NCI-H460 (cell line): ENCODE results near the gene VSTM2L. TPM values are rescaled to one million over a fixed set of nuclear protein-coding genes. Genes with fewer than 3 reads are reported as not detected.
"Not testable (repeated sequence)": the region's sequence is repeated elsewhere in the genome, so short reads cannot be mapped to it uniquely, and the experiment has no call there.

Experiments
- DNase-seq: peaks from one replicate; pipeline ENCODE4 v3.0.0-alpha.2; 2016; ENCODE audit warnings: low read depth; ENCODE audit errors: extremely low read depth
- polyA plus RNA-seq: library from polyadenylated mRNA; depleted of rRNA; stranded (reverse); fragments of >200 nt; gene quantifications from 2 replicates; pipeline ENCODE4 v1.2.3, GENCODE V29; 2014; cell fraction: nucleus; rRNA removed
- total RNA-seq: library from RNA; depleted of rRNA; stranded (reverse); fragments of >200 nt; shearing (Covaris generic); gene quantifications from 2 replicates; pipeline ENCODE4 v1.2.3, GENCODE V29; 2014; rRNA removed

The VSTM2L gene, protein sequence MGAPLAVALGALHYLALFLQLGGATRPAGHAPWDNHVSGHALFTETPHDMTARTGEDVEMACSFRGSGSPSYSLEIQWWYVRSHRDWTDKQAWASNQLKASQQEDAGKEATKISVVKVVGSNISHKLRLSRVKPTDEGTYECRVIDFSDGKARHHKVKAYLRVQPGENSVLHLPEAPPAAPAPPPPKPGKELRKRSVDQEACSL
- total RNA-seq, result not detected in 2 replicates
- polyA plus RNA-seq, result not detected in 2 replicates

DNA sequence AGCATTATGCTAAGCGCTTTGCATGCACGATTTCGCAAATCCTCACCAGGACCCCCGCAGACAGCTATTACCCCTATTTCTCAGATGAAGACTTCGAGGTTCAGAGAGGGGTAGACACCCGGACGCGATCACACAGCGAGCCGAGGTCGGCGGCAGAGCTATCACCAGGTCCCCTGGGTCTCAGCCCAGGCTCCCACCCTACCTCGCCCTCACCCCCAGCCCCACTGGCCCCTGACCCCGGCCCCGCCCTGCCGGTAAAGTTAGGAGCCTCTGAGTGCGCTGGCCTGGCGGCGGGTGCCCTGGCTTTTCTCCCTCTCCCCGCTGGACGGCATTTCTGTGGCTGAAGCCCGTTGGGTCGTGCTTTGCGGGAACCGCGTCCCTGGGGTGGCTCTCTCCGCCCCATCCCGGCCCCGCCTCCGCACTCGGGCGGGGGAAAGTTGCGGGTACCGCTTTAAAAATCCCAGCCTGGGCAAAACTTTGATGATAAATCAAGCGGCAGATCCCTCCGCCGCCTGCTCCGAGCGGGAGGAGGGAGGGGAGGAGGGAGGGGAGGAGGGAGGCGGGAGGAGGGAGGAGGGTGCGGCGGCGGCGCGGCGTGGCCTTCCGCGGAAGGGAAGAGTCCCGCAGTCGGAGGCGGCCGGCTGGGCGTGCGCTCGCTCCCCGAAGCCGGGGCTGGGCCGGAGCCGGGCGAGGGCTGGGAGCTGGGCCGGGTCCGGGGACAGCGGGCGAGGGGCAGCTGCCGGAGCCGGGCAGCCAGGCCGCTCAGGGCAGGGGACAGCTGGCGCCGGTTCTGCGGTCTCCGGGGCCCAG lies at the start of gene VSTM2L:
Gene VSTM2L (plus strand): TSS at position 624 of the 810 bp plus-strand sequence. CDS start 224 bp downstream, outside the sequence.
- no peak for DNase-seq

DNA sequence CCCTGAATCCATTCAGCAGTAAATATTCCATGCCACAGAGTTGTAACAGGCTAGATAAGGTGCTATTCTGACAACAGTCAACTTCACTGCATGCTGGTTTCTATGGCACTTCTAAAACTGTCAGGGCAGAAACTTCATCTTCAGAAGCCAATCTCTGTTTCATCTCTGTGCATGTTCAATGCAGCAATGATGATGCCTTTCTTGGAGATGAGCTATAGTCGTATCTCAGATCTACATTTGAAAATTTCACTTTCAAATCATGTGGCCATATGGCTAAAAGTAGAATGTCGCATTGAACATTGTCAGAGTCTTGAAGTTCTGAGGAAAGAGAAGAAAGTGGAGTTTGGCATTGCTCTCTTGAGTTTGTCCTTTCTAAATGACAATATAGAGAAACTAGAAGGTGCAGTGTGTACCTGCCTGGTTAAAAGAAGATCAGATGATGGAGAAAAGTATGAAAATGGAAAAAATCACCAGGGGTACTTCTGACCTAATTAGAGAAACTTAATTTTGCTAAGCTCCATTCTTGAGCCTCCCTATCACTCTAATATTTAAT lies 49.0 kb upstream of the VSTM2L start:
- no peak for DNase-seq

DNA sequence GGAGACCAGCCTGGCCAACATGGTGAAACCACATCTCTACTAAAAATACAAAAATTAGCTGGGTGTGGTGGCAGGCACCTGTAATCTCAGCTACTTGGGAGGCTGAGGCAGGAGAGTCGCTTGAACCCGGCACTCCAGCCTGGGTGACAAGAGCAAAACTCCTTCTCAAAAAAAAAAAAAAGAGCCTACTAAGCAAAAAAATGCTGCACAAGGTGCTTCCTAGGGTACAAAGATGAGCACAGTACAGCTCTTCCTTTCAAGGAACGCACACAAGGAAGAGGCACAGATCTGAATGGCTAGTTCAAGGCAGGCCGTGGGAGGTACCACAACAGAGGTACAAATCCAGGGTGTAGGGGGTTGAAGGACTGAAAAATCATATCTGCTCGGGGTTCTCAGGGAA lies 46.9 kb upstream of the VSTM2L start:
- DNase-seq, result not testable (repeated sequence)

DNA sequence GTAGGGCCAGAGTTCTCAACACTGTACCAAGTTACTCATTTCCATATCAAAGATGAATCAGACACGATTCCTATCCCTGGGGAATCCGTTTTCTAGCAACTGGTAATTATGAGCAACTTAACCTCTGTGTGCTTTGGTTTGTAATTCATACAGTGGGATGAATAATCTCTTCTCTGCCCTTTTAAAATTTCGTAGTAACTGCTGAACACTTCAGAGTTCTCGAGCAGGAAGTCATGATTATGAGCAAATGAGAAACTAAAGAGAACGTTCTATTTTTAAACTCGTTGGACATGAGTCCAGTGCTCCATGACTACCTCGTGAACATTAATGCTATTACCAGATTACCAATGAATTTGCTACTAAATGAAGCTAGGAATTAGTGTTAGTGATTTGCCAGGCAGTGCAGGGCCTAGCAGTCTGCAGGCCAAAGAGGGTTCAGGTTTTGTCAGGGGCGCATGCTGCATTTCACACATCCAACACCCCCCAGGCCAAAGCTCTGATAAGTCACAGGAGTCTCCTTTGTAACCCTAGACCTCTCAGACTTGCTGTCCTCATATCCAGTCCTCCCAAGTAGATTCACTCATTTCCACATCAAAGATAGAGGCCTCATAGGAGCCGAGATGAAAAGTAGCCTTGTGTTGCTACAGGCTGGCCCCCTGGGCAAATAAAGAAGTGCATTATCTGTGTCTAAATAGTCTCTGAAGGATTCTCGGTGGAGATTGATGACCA lies 45.8 kb upstream of the VSTM2L start:
- no peak for DNase-seq

DNA sequence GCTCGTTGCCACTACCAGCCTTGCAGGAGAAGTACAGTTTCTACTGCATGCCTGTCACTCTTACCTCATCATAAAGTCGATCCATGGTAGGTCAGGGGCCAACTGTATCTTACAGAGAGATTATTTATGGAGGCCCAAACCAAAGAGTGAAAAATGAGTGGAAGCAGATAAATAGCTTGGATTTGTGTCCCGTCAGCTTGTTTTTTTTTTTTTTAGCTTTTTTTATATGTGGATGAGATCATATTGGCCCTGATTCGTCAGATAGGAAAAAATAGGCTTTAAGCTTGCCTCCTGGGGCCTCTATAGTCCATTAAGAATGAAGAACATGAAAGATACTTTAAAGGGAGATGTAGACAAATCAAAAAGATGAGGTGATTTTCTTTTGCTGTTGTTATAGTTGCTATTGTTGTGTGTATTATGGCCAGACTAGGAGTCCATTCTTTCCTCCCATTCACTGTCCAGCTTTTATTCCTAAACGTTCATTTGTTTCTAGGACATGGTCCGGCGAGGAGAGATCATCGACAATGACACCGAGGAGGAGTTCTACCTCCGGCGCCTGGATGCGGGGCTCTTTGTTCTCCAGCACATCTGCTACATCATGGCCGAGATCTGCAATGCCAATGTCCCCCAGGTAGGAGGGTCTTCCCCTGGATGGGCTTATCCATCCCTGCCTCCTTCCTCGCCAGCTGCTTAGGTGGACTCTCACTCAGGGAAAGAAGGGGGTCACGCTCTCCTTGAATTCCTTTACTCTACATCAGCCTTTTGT lies 43.3 kb upstream of the VSTM2L start:
- no peak for DNase-seq

DNA sequence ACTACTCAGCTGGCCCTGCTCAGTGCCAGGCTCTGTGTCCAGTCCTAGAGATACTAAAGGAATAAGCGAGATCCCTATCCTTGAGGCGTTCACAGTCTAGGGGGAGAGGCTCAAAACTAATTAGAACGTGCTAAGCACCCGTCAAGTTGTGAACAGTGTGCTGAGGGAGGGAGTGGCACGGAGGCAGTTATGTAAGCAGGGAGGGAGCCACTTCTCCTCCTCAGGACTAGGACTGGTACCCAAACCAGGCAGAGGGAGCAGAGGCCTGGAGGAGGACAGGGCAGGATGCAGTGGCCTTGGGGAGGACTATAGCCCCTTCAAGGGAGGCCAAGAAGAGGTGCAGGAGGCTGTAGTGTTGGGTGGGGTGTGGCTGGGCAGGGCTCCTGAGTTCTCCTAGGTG lies 39.6 kb upstream of the VSTM2L start:
- DNase-seq, result no peak

DNA sequence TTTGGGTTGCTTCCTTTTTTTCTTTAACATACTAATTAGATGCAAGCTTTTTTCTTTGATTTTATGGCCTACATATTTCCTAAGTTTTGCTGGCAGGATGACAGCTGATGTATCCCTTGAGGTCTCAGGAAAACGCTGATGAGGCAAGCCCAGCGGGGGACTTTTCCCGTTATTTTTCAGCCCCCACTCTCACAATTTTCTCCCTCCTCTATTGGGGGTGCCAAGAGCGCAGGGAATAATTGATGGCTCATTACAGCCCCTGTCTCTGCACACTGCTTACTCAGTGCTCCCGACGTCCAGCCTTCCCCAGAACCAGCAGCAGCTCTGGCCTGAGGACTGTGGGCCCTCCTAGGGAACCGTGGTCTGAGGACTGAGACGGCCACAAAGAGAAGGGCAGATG lies 38.6 kb upstream of the VSTM2L start:
- DNase-seq, result no peak

DNA sequence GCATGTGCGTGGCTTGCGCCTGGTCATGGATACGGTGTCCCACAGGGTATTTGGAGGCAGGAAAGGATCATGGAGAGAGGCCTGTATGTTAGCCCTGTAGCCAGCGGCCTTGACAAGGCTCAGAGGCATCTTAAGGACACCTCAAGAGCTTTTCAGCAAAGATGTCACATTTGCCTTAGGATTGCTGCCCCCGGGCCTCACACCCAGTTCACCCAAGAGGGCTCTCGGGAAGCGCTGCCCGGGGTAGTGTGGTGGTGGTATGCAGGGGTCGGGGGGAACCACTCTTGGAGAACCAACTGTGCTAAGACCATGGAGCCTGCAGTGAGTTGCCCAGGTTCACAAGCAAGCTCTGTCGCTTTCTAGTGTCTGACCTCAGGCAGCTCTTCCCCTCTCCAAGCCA lies 36.9 kb upstream of the VSTM2L start:
- DNase-seq, result no peak

DNA sequence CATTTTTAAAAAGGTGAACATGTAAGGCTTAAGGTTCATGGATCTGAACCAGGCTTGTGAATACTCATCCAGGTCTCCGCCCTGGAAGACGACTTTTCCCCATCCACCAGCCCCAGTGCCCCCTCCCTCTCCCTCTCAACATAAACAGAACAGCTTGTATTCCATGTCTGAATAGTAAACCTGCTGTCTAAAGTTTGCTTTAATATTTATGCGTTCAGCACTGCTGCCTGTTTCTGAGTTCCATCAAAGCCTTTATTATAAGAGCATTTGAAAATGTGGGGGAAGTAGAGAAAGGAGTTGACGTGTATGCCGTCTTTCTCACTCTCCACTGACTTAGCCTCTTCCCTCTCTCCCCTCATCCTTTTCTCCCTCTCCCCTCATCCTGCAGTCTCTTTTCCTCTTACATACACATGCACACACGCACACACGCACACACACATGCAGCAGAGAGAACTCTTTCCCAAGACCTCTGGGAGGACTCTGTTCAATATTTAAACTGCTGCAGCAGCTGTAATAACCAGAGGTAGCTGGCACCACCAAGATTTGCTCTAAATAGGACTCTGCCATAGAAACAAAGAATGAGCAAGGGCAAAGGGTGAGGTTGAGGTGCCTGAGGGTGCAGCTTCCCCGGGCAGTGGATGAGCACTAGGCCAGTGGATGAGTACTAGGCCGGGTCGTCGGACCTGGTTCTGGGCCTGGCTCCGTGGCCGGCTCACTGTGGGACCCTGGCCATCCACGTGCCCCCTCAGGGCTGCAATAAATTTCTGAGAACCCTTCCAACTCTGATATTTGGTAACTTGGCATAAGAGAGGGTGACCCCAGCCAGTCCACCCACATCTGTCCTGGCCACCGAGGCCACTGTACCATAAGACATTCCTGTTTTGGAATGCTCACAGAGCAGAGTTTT lies 35.4 kb upstream of the VSTM2L start:
- no peak for DNase-seq

DNA sequence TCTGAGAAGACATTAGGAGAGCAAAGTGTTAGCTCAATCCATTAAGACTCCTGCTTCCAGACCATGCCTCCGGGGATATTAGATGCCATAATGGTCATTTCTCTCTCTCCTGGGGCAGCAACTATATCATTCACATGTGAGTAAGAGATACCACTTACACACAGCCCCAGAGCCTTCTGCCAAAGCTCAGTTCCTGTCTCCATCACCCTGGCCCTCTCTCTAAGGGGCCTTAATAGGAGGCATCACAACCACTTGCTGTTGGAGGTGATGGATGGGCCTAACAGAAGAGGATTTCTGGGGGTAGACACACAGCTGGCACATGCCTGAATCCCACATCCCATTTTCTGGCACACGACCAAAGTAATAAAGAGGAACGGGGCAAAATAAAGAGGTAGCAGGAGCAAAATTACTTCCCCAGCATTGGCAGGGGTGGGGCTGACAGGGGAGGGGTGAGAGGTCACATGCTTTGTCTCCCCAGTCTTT lies 34.0 kb upstream of the VSTM2L start:
- DNase-seq, result no peak

DNA sequence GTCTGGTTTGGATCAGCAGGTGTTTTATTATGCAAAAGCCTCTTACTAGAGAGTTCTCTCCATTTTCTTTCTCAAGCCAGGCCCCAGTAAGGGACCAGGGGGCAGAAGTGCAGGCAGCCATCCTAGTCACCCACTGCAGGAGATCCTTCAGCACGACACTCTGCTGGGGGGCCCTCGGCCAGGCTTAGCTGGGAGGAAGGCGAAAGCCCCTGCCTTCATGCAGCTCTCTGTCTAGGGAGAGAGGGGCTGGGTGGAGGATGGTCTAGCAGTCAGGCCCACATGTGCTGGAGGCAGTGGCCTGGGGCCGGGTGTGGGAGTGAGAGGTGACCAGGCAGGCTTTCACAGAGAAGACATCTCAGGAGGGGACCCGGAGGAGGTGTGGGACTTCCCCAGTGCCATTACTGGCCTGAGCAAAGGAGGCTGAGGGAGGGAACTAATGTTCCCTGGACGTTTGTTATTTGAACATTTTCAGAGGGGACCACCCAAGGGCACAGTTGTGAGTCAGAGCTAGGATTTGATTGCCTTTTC lies 33.5 kb upstream of the VSTM2L start:
- DNase-seq, result no peak

DNA sequence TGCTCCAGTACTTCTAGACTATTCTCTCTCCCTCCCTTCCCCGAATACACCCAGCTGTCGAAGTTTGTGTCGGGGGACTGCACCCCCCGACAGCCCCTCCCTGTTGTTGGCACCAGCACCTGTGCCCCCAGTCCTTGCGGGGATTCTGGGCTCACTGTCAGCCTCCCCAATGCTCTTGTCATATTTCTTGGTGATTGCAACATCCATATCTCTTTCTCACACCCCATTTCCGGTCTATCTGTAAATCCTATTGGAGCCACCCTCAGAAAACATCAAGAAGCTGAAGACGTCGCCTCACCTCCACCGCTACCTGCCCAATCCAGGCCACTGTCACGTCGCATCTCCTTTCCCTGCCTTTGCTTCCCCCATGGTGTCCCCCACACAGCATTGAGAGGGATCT lies 32.6 kb upstream of the VSTM2L start:
- no peak for DNase-seq

DNA sequence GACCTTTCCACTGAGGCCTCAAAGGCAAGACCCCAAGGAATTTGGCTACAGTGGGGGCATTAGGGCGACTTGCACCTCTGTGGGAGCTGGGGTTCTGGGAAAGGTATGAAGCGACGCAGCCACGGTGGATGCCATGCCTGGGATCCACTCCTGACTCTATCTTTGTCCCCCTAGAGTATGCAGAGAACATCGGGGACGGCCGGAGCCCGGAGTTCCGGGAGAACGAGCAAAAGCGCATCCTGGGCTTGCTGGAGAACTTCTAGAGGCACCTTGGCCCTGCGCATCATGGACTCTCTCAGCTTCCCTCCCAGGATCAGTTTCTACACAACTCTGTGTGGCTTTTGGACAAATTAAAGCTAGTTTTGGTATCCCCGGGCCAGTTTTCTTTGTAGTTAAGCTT lies 31.2 kb upstream of the VSTM2L start:
- no peak for DNase-seq

DNA sequence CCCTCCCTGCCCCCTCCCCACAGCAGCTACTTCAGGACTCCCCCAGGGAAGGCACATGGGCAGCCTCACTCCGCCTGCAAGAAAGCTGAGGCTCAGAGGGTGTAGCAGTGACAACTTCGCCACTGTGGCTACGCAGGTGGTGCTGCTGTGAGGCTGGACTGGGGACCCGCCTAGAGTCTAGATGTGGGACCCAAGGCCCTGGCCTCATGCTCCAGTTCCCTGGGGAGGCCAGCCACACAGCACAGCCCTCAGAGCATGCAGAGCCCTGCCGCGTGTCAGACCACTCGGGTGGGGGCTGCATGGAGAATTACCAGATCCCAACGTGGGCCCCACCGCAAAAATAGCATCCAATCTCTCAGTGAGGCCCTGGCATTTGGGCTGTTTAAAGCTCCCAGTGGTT lies 30.8 kb upstream of the VSTM2L start:
- no peak for DNase-seq

DNA sequence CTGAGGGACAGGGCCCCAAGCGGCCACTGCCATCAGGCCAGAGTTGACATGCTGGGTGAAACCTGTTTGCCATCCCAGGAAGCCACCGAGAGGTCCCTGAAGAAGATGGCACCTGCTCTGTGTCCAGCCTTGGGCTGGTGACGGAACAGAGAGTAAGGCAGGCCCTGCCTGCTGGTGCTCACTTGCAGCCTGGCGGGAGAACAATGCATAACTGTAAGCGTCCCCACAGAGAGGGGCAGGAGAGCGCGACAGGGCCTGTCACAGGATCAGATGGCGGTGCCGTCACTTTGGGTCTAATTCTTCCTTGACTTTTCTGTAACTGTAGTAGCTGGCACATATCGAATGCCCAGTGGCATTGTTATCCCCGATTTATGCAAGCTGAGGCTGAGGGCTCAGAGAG lies 29.0 kb upstream of the VSTM2L start:
- no peak for DNase-seq

DNA sequence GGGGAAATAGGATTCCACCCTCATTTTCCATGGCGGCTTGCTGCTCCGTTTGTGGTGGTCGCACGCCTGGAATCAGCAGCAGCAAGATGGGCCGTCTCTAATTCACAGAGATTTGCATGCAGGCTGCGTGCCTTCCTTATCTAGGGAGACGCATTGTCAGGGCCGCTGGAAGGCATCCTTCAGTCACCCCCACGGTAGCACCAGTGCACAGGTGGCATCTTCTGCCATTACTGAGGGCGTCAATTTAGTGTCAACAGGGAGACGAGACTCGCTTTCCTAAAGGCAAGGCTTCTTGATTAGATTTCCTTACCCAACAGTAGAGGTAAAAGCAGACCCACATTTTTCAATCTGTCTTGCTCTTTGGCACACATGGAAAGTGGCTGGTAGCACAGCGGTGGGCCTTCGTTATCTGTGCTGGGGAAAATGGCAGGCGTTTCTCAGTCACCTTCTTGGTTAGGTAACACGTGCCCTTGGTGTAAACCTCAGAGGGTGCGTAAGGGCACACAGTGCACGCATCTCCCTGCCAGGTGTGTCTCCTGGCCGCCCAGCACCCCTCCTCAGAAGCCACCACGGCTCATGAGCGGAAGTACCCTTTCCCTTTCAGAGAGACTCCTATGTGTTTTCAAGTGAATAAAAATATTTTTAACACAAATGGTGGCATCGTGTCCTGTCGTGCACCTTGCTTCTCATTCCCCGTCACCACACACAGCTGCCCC lies 27.3 kb upstream of the VSTM2L start:
- DNase-seq, result no peak

DNA sequence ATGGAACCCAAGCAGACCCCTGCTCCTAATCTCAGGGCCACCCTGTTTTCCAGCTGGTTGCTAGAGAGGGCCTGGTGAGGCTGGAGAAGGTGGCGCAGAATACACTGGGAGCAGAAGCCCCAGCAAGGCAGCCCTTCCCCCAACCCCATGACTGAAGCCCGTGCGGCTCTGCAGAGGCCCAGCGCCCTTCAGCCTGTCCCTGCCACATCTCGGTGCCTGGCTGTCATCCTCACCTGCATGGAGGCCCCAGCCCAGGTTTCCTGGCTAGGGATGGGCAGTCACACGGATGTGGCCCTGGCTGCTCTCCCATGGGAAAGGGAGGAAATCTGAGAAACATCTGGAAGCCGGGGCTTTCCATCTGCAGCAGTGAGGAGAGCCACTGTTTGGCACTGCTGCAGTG lies 26.1 kb upstream of the VSTM2L start:
- DNase-seq, result no peak
